Activated T-cell treated with anti-CD3 and anti-CD28 coated beads, Interleukin-2, amount 50 U/mL, for 24 hours (primary cell): ENCODE measurements around the gene ACTA2.
A peak's percentile ranks its signal among the peaks of the same experiment; 100 is the strongest.

Source experiments
- DNase-seq: peaks from one replicate; pipeline ENCODE4 v3.0.0-alpha.2; 2020
- H3K27ac Mint-ChIP-seq: 2 replicates; pipeline ENCODE4 v1.8.0; 2020; ENCODE audit warnings: mild to moderate bottlenecking, mixed read lengths
- H3K27me3 Mint-ChIP-seq: 2 replicates; pipeline ENCODE4 v1.8.0; 2020; ENCODE audit warnings: mixed read lengths
- H3K36me3 Mint-ChIP-seq: 2 replicates; pipeline ENCODE4 v1.8.0; 2020; ENCODE audit warnings: low read depth, mixed read lengths
- H3K4me1 Mint-ChIP-seq: 2 replicates; pipeline ENCODE4 v1.8.0; 2020; ENCODE audit warnings: low read depth, mixed read lengths
- H3K4me3 Mint-ChIP-seq: 2 replicates; pipeline ENCODE4 v1.8.0; 2020; ENCODE audit warnings: mild to moderate bottlenecking, moderate library complexity, mixed read lengths
- H3K9me3 Mint-ChIP-seq: 2 replicates; pipeline ENCODE4 v1.8.0; 2020; ENCODE audit warnings: mixed read lengths

The ACTA2 gene

GRCh38 chr10:88974012-88974411 lies 21.4 kb upstream of the ACTA2 start:
- peaks cover 19% of the 10 kb centered on the region for H3K4me1 Mint-ChIP-seq
- no peaks in the 10 kb centered on the region for H3K27me3 Mint-ChIP-seq
- no peak overlapping the region for H3K4me3 Mint-ChIP-seq
- no peak for DNase-seq
- H3K27ac Mint-ChIP-seq = no peak overlapping the region
- no peaks in the 10 kb centered on the region for H3K36me3 Mint-ChIP-seq
- no peaks in the 10 kb centered on the region for H3K9me3 Mint-ChIP-seq

DNA sequence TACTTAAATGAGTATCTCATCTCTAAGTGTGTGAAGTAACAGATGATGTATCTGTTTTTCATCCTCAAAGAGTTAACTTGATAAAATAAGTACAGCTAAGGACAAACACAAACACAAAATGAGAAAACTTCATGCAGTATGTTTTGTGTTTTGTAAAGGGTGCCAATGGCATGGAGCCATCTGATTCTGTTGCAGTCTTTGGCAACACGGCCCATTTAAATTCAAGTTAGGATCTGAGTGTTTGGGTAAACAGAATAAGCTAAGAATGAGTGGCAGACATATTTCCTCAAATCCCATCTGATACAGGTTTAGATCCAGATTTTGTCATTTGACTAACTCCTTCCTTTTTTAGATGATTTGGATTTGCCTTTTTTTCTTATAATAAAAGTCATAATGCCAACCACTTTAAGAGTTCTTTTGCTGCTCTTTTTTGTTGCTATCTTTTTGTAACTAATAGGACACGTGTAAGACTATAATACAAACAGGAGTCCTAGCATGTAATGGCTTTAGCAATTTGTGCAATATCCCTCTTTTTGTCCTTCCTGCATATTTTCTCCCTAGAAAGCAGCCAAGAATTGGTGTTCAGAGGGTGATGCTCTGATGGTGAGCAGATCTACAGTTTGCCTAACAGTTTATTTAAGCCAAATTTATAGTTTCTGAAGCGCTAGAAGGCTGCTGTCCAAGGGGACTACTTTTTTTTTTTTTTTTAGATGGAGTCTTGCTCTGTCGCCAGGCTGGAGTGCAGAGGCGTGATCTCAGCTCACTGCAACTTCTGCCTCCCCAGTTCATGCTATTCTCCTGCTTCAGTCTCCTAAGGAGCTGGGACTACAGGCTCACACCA lies 18.9 kb upstream of the ACTA2 start:
- Mint-ChIP-seq H3K36me3 (no peaks in the 10 kb centered on the region), H3K27me3 (no peaks in the 10 kb centered on the region), H3K4me3 (no peak overlapping the region), H3K4me1 (peaks cover 18% of the 10 kb centered on the region), H3K9me3 (no peaks in the 10 kb centered on the region), H3K27ac (no peak overlapping the region)
- DNase-seq = no peak

- Mint-ChIP-seq H3K4me3 (no peak overlapping the region), H3K27ac (no peak overlapping the region)
Measured at GRCh38 chr10:88968391-88968790, 15.8 kb upstream of the ACTA2 start.

GRCh38 chr10:88966797-88967196 lies 14.2 kb upstream of the ACTA2 start:
- Mint-ChIP-seq H3K4me3 (no peak overlapping the region), H3K4me1 (peaks cover 11% of the 10 kb centered on the region), H3K27ac (no peak overlapping the region), H3K9me3 (no peaks in the 10 kb centered on the region), H3K27me3 (no peaks in the 10 kb centered on the region), H3K36me3 (no peaks in the 10 kb centered on the region)
- DNase-seq = no peak

More at GRCh38 chr10:88968391-88968790, 15.8 kb upstream of the ACTA2 start:
- Mint-ChIP-seq H3K9me3 (no peaks in the 10 kb centered on the region), H3K36me3 (no peaks in the 10 kb centered on the region), H3K4me1 (peaks cover 3% of the 10 kb centered on the region), H3K27me3 (no peaks in the 10 kb centered on the region)
- DNase-seq = no peak

- no peaks in the 10 kb centered on the region for H3K27me3 Mint-ChIP-seq
- no peak overlapping the region for H3K27ac Mint-ChIP-seq
- H3K9me3 Mint-ChIP-seq = no peaks in the 10 kb centered on the region
- peaks cover 28% of the 10 kb centered on the region for H3K4me1 Mint-ChIP-seq
- no peaks in the 10 kb centered on the region for H3K36me3 Mint-ChIP-seq
- DNase-seq = no peak
- H3K4me3 Mint-ChIP-seq = no peak overlapping the region
Measured at GRCh38 chr10:88964869-88965415, 12.4 kb upstream of the ACTA2 start.

DNA sequence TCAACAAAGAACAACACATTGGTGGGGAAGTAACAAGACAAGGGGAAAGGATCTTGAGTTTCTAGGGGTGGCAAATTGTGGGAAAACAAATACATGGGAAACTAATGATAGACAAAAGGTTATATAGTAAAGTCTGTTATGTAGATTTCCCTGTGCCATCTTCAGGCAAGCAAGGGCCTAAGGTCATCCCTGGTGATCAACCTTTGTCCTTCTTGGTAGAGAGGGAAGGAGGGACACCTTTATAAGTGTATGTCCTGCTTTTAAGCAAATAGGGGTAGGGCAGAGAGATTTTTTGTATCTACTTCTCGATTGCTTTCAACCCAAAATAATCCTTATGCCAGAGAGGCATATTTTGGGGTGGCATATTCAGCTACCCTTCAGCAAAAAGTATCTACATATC lies 11.8 kb upstream of the ACTA2 start:
- peaks cover 29% of the 10 kb centered on the region for H3K4me1 Mint-ChIP-seq
- no peak for DNase-seq
- no peaks in the 10 kb centered on the region for H3K27me3 Mint-ChIP-seq
- no peaks in the 10 kb centered on the region for H3K36me3 Mint-ChIP-seq
- no peak overlapping the region for H3K27ac Mint-ChIP-seq
- H3K4me3 Mint-ChIP-seq = no peak overlapping the region
- no peaks in the 10 kb centered on the region for H3K9me3 Mint-ChIP-seq

DNA sequence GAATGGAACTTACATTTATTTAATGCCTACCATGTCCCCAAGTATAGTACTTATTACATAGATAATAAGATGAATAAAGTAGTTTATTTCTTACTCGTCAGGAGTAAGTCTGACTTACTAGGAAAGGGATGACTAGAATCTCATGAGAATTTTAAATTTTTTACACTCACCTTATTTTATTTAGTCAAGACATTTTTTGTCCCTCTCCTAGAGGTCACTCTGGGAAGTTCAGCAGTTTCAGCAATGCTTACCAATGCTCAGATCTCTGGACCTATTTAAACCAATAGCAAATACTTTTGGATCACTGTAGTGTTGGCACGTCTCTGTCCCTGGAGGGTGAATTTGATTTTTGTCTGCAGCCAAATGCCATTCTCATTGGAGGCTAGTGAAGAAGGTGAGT lies 10.7 kb upstream of the ACTA2 start:
- H3K4me3 Mint-ChIP-seq = no peak overlapping the region
- H3K27me3 Mint-ChIP-seq = no peaks in the 10 kb centered on the region
- DNase-seq = no peak
- no peaks in the 10 kb centered on the region for H3K36me3 Mint-ChIP-seq
- H3K27ac Mint-ChIP-seq = no peak overlapping the region
- H3K9me3 Mint-ChIP-seq = no peaks in the 10 kb centered on the region
- peaks cover 29% of the 10 kb centered on the region for H3K4me1 Mint-ChIP-seq

GRCh38 chr10:88962336-88962735 lies 9.8 kb upstream of the ACTA2 start:
- H3K27me3 Mint-ChIP-seq = no peaks in the 10 kb centered on the region
- no peaks in the 10 kb centered on the region for H3K9me3 Mint-ChIP-seq
- no peaks in the 10 kb centered on the region for H3K36me3 Mint-ChIP-seq
- peaks cover 29% of the 10 kb centered on the region for H3K4me1 Mint-ChIP-seq
- no peak overlapping the region for H3K27ac Mint-ChIP-seq
- no peak for DNase-seq
- H3K4me3 Mint-ChIP-seq = no peak overlapping the region

DNA sequence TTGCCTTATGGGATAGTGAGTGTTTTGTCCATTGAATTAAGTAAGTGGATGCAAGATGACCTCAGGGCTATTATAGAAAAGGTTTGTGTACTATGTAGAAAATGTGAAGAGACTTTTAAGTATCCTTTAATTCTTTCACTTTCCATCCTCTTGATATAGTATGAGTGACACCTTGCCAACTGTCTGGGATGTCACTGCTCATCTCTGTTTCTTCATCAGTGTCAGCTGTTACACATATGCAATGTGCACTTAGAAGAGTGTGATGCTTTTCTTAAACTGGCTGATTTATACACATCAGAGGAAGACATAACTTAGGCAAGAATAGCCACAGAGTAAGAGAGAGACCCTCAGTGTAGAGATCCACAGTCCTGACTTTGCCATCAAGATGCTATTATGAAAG lies 8.7 kb upstream of the ACTA2 start:
- Mint-ChIP-seq H3K4me1 (peaks cover 29% of the 10 kb centered on the region), H3K27ac (peak overlapping the region; percentile 24), H3K4me3 (no peak overlapping the region)

GRCh38 chr10:88960802-88961201 lies 8.2 kb upstream of the ACTA2 start:
- DNase-seq = no peak
- Mint-ChIP-seq H3K36me3 (no peaks in the 10 kb centered on the region), H3K4me1 (peaks cover 29% of the 10 kb centered on the region), H3K9me3 (no peaks in the 10 kb centered on the region), H3K27ac (peak overlapping the region; percentile 35), H3K4me3 (no peak overlapping the region), H3K27me3 (no peaks in the 10 kb centered on the region)

More for the DNA sequence above, 8.7 kb upstream of the ACTA2 start:
- no peak for DNase-seq
- Mint-ChIP-seq H3K27me3 (no peaks in the 10 kb centered on the region), H3K36me3 (no peaks in the 10 kb centered on the region), H3K9me3 (no peaks in the 10 kb centered on the region)

DNA sequence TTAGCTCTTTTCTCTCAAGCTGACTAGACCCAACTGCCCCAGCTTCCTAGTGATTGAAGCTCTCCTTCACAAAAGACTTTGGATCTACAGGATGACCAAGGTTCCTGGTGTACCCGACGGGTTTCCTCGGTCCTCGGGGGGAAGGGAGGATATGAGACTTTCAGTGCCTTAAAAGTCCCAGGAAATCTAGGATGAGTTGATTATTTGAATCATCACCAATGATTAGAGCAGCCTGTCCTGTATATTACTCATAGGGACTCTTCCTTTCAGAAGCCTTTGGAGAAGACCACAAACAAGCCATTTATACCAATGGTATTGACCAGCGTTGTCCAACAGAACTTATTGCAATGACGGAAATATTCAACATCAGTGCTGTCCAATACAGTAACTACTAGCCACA lies 6.1 kb upstream of the ACTA2 start:
- Mint-ChIP-seq H3K27me3 (no peaks in the 10 kb centered on the region), H3K27ac (no peak overlapping the region), H3K4me3 (no peak overlapping the region), H3K9me3 (no peaks in the 10 kb centered on the region), H3K36me3 (no peaks in the 10 kb centered on the region), H3K4me1 (peaks cover 29% of the 10 kb centered on the region)
- no peak for DNase-seq

GRCh38 chr10:88957381-88957780 lies 4.8 kb upstream of the ACTA2 start:
- H3K27me3 Mint-ChIP-seq = no peaks in the 10 kb centered on the region
- no peak overlapping the region for H3K27ac Mint-ChIP-seq

DNA sequence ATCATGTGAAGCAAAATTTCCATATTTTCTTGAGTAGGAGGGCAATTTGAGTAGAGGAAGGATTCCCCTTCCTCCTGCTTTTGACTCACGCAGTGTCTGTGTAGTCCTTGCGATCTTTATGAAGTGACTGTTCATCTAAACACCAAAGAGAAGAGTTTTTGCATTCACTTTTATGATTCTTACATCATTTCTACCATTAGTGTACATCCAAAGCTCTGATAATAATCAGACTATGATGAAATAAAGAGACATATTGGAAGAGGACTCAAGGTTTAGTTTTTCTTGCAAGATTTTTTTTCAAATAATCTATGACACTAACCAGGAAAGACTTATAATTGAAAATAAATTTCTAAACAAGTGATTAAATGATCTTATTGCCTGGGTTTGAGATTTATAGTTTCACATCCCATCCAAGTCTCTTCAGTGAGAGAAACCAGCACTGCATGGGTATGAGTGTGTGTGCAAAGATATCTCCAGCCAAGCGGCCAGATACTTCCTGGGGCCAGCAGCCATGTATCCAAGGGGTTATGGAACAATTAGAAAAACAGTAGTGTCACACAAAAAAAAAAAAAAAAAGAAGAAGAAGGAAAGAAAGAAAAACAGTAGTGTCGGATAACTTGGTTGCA lies 2.0 kb upstream of the ACTA2 start:
- H3K36me3 Mint-ChIP-seq = no peaks in the 10 kb centered on the region
- DNase-seq = no peak
- H3K27ac Mint-ChIP-seq = no peak overlapping the region
- no peaks in the 10 kb centered on the region for H3K4me1 Mint-ChIP-seq
- H3K9me3 Mint-ChIP-seq = no peaks in the 10 kb centered on the region
- H3K4me3 Mint-ChIP-seq = no peak overlapping the region
- no peaks in the 10 kb centered on the region for H3K27me3 Mint-ChIP-seq

More at GRCh38 chr10:88957381-88957780, 4.8 kb upstream of the ACTA2 start:
- DNase-seq = no peak
- H3K4me1 Mint-ChIP-seq = peaks cover 24% of the 10 kb centered on the region
- no peaks in the 10 kb centered on the region for H3K36me3 Mint-ChIP-seq
- no peaks in the 10 kb centered on the region for H3K9me3 Mint-ChIP-seq
- no peak overlapping the region for H3K4me3 Mint-ChIP-seq

DNA sequence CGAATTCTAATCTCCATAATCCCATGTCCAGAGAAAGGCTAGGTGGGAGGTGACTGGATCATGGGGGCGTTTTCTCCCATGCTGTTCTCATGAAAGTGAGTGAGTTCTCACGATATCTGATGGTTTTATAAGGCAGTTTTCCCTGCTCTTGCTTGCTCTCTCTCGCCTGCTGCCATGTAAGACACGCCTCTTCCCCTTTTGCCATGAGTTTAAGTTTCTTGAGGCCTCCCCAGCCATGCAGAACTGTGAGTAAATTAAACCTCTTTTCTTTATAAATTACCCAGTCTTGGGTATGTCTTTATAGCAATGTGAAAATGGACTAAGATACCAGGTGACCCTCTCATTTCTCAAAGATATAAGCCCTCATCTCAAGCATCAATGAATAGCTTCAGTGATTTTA lies 1.1 kb upstream of the ACTA2 start:
- H3K27me3 Mint-ChIP-seq = no peaks in the 10 kb centered on the region
- DNase-seq = no peak
- H3K27ac Mint-ChIP-seq = no peak overlapping the region
- H3K4me3 Mint-ChIP-seq = no peak overlapping the region
- H3K36me3 Mint-ChIP-seq = no peaks in the 10 kb centered on the region
- H3K9me3 Mint-ChIP-seq = no peaks in the 10 kb centered on the region
- H3K4me1 Mint-ChIP-seq = no peaks in the 10 kb centered on the region
